CD4-positive, alpha-beta T cell (primary cell): ENCODE results near the gene IQCE. TPM values are rescaled to one million over a fixed set of nuclear protein-coding genes. Genes with fewer than 3 reads are reported as not detected.

ENCODE experiments used
- ATAC-seq: fragments of 200-7000 bp; cut with Tn5 transposase; one replicate; pipeline ENCODE4 v1.10.0; 2022; ENCODE audit warnings: mild to moderate bottlenecking; ENCODE audit not compliant: poor library complexity
- CTCF ChIA-PET: fragments of 350-600 bp; sonication (Branson Sonifier 250); formaldehyde crosslinking; loops from one replicate; lab custom pipeline; 2021; ENCODE audit warnings: antibody characterized with exemption, inconsistent platforms; lab: Charles Lee
- POLR2A ChIA-PET: fragments of 350-600 bp; sonication (Branson Sonifier 250); formaldehyde crosslinking; loops from one replicate; lab custom pipeline; 2021; ENCODE audit warnings: antibody characterized with exemption, inconsistent platforms; lab: Charles Lee
- DNase-seq, 14 experiments: peaks; one replicate each; pipeline ENCODE4 v3.0.0-alpha.2; 2013 to 2020; ENCODE audit warnings: mixed read lengths in 2 of 14
- H3K27ac ChIP-seq, 2 donors: one replicate each; pipeline versions ENCODE4 v1.5.1 to v1.7.0; 2013; ENCODE audit warnings: low read length in 2 of 2, low read depth in 1 of 2, mild to moderate bottlenecking in 1 of 2
- H3K27me3 ChIP-seq, 2 experiments: 1 replicate in 1 of 2; 2 replicates in 1 of 2; pipeline versions ENCODE4 v1.6.1 to v1.7.0; 2013; ENCODE audit warnings: low read length in 2 of 2, control low read depth in 1 of 2, mild to moderate bottlenecking in 1 of 2, moderate library complexity in 1 of 2; ENCODE audit not compliant: insufficient read depth in 2 of 2, control insufficient read depth in 1 of 2
- H3K36me3 ChIP-seq: one replicate; pipeline ENCODE4 v1.6.1; 2013; ENCODE audit warnings: low read length, control low read depth; ENCODE audit not compliant: insufficient read depth
- H3K4me1 ChIP-seq: one replicate; pipeline ENCODE4 v1.6.1; 2013; ENCODE audit warnings: low read length, control low read depth; ENCODE audit not compliant: insufficient read depth
- H3K4me3 ChIP-seq: one replicate; pipeline ENCODE4 v1.5.1; 2013; ENCODE audit warnings: mild to moderate bottlenecking, low read length, moderate library complexity
- H3K9me3 ChIP-seq, 2 experiments: 1 replicate in 1 of 2; 2 replicates in 1 of 2; pipeline versions ENCODE4 v1.6.1 to v1.7.0; 2013; ENCODE audit warnings: low read length in 2 of 2, mild to moderate bottlenecking in 2 of 2, control low read depth in 1 of 2, moderate library complexity in 1 of 2; ENCODE audit not compliant: control insufficient read depth in 1 of 2, insufficient read depth in 1 of 2
- H3K27ac Mint-ChIP-seq: one replicate; pipeline ENCODE4 v1.8.0; 2020; ENCODE audit warnings: mixed read lengths
- H3K27me3 Mint-ChIP-seq: one replicate; pipeline ENCODE4 v1.8.0; 2021; ENCODE audit warnings: mixed read lengths
- H3K36me3 Mint-ChIP-seq: one replicate; pipeline ENCODE4 v1.8.0; 2021; ENCODE audit warnings: low read depth, mixed read lengths
- H3K4me1 Mint-ChIP-seq: one replicate; pipeline ENCODE4 v1.8.0; 2021; ENCODE audit warnings: low read depth, mixed read lengths
- H3K4me3 Mint-ChIP-seq: one replicate; pipeline ENCODE4 v1.8.0; 2020; ENCODE audit warnings: mild to moderate bottlenecking, mixed read lengths
- H3K9me3 Mint-ChIP-seq: one replicate; pipeline ENCODE4 v1.8.0; 2020; ENCODE audit warnings: mixed read lengths
- CTCF ChIP-seq: fragments of 200-600 bp; IDR thresholded peaks from one replicate; pipeline ENCODE4 v1.8.0; 2022; ENCODE audit warnings: antibody characterized with exemption, mild to moderate bottlenecking
- intact Hi-C, 2 experiments: fragments of 100-400 bp; cut with DNase I in 1 of 2; cut with micrococcal nuclease in 1 of 2; formaldehyde crosslinking; loops; one replicate each; pipeline versions ENCODE4 v1.15.1 to v1.9.0; 2023 to 2025; cut with DNase I, micrococcal nuclease
- total RNA-seq, 174 experiments: library from RNA in 2 of 174; stranded (reverse) in 2 of 174; gene quantifications; one replicate each; pipeline ENCODE4 v1.2.3 and lab custom pipeline; 2021 to 2026

Gene IQCE
- total RNA-seq, 2 experiments from 2014 or later: 4.3 to 5.6 TPM

- ATAC-seq (no peak), DNase-seq (no peak)
- Mint-ChIP-seq H3K27ac (no peak overlapping the region), H3K36me3 (peaks cover 28% of the 10 kb centered on the region), H3K9me3 (no peaks in the 10 kb centered on the region), H3K4me1 (peaks cover 14% of the 10 kb centered on the region), H3K27me3 (no peaks in the 10 kb centered on the region), H3K4me3 (no peak overlapping the region)
- Histone ChIP-seq H3K27ac (no peak overlapping the region), H3K4me3 (no peak overlapping the region), H3K27me3 (no peaks in the 10 kb centered on the region), H3K36me3 (peaks cover 14% of the 10 kb centered on the region), H3K9me3 (no peaks in the 10 kb centered on the region), H3K4me1 (peaks cover 13% of the 10 kb centered on the region)
- CTCF ChIA-PET: interaction anchor here (0.9 to 1.9 kb wide), 2 partner anchors 12 to 120 kb away, joined by 3 to 4 read pairs; no protein-coding TSS in a partner anchor
- POLR2A ChIA-PET: no interaction called here
- no peak for TF ChIP-seq CTCF
- intact Hi-C loops: loop anchor here in 1 of 2 experiments (5.0 kb wide), 1 partner anchor 119 kb away; no protein-coding TSS in a partner anchor
Observed at GRCh38 chr7:2571409-2571808, 12.6 kb downstream of the IQCE start.

GRCh38 chr7:2572101-2572842, 13.5 kb downstream of the IQCE start:
- no peaks in the 10 kb centered on the region for H3K9me3 ChIP-seq
- DNase-seq (no peak), ATAC-seq (no peak)
- H3K27ac Mint-ChIP-seq: no peak overlapping the region
- peaks cover 6% of the 10 kb centered on the region for H3K4me1 Mint-ChIP-seq
- POLR2A ChIA-PET: interaction anchor here (1.1 kb wide), 1 partner anchor 46 kb away, joined by 3 read pairs; no protein-coding TSS in a partner anchor
- H3K4me1 ChIP-seq: peaks cover 7% of the 10 kb centered on the region
- H3K36me3 Mint-ChIP-seq: peaks cover 28% of the 10 kb centered on the region
- no peak overlapping the region for H3K4me3 Mint-ChIP-seq
- intact Hi-C loops: loop anchor here in 1 of 2 experiments (5.0 kb wide), 1 partner anchor 120 kb away; no protein-coding TSS in a partner anchor
- no peak overlapping the region for H3K27ac ChIP-seq
- no peaks in the 10 kb centered on the region for H3K27me3 ChIP-seq
- H3K9me3 Mint-ChIP-seq: no peaks in the 10 kb centered on the region
- H3K4me3 ChIP-seq: no peak overlapping the region
- H3K36me3 ChIP-seq: peaks cover 14% of the 10 kb centered on the region
- TF ChIP-seq CTCF: no peak
- H3K27me3 Mint-ChIP-seq: no peaks in the 10 kb centered on the region
- CTCF ChIA-PET: interaction anchor here (1.9 kb wide), 1 partner anchor 121 kb away, joined by 4 read pairs; no protein-coding TSS in a partner anchor

- H3K9me3 Mint-ChIP-seq: no peaks in the 10 kb centered on the region
- Histone ChIP-seq H3K36me3 (peaks cover 16% of the 10 kb centered on the region), H3K4me3 (no peak overlapping the region), H3K4me1 (no peaks in the 10 kb centered on the region), H3K27me3 (no peaks in the 10 kb centered on the region), H3K9me3 (no peaks in the 10 kb centered on the region), H3K27ac (no peak overlapping the region)
- ATAC-seq (no peak), DNase-seq (no peak)
- no peak for TF ChIP-seq CTCF
- no peaks in the 10 kb centered on the region for H3K27me3 Mint-ChIP-seq
- no peaks in the 10 kb centered on the region for H3K4me1 Mint-ChIP-seq
- ChIA-PET CTCF (no interaction called here), POLR2A (no interaction called here)
- H3K4me3 Mint-ChIP-seq: no peak overlapping the region
- intact Hi-C loops: loop anchor here in 1 of 2 experiments (5.0 kb wide), 1 partner anchor 121 kb away; no protein-coding TSS in a partner anchor
- H3K27ac Mint-ChIP-seq: no peak overlapping the region
- H3K36me3 Mint-ChIP-seq: peaks cover 28% of the 10 kb centered on the region
Observed at GRCh38 chr7:2573761-2574160, 15.0 kb downstream of the IQCE start.
